Measurements from ENCODE around the gene CDK5.

The CDK5 gene

DNA sequence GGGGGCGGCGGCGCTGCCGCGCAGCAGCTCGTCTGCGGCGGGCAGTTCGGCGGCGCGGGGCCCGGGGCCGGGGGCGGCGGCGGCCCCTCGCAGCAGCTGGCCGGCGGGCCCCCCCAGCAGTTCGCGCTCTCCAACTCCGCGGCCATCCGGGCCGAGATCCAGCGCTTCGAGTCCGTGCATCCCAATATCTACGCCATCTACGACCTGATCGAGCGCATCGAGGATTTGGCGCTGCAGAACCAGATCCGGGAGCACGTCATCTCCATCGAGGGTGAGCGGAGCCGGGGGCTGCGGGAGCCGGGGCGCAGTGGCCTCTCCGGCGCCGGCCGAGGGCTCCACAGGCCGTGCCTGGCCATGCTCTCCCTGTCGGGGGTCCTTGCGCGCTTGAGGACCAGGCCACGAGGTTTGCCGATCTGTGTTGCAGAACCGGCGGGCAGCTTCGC is 29.1 kb upstream of the CDK5 start:
- DNase-seq, result no peak

DNA sequence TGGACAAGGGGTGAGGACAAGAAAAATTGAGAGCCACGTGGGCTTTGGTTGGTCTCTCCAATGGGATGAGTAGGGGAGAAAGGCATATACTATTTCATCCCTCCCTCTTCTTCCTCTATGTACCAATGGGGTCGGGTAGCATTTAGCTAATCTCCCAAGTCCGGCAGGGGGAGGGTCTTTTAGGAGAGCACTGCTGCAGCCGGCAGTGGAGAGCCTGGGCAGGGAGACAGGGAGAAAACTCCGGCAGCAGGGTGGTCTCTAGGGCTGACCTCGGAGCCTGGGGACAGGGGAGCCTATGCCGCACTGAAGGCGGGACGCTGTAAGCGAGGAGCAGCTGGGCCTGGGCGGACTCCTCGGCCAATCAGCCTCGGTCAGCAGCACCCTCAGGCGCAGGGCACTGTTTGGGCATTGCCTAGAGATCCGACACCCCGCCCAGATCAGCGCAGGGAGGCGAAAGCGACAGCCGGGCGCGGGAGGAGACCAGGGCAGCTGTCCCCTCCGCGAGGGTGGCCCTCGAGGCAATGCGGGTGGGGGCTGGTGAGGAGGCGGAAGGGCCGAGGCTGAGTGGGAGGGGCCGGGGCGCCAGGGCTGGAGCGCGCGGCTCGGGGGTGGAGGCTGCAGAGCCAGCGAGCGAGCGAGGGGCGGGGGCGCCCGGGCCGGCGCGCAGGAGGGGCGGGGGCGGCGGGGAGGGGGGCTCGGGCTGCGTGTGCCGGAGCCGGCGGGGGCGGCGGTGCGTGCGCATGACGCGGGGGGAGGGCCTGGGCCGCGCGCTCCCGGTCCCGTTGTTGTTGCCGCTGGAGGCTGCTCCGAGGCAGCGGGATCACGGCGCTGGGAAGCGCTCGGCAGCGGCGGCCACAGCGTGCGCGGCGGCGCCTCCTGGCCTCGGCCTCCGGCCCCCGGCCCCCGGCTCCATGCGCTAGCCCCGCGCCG is 28.3 kb upstream of the CDK5 start, which contains the start of gene AGAP3:
AGAP3 (plus strand) TSS at position 785 of the 930 bp plus-strand sequence. CDS start 267 bp downstream, outside the sequence.
- DNase-seq, result peak; percentile 62

GRCh38 chr7:151085329-151085690 is 27.6 kb upstream of the CDK5 start:
- no peak for DNase-seq

GRCh38 chr7:151083824-151084160 is 26.1 kb upstream of the CDK5 start:
- no peak for DNase-seq

GRCh38 chr7:151083071-151083823 is 25.6 kb upstream of the CDK5 start, which contains the start of gene TMUB1:
Gene TMUB1 (minus strand): TSS chr7:151083493. CDS start chr7:151082563, 930 bp downstream.
- peak; percentile 27 for DNase-seq

DNA sequence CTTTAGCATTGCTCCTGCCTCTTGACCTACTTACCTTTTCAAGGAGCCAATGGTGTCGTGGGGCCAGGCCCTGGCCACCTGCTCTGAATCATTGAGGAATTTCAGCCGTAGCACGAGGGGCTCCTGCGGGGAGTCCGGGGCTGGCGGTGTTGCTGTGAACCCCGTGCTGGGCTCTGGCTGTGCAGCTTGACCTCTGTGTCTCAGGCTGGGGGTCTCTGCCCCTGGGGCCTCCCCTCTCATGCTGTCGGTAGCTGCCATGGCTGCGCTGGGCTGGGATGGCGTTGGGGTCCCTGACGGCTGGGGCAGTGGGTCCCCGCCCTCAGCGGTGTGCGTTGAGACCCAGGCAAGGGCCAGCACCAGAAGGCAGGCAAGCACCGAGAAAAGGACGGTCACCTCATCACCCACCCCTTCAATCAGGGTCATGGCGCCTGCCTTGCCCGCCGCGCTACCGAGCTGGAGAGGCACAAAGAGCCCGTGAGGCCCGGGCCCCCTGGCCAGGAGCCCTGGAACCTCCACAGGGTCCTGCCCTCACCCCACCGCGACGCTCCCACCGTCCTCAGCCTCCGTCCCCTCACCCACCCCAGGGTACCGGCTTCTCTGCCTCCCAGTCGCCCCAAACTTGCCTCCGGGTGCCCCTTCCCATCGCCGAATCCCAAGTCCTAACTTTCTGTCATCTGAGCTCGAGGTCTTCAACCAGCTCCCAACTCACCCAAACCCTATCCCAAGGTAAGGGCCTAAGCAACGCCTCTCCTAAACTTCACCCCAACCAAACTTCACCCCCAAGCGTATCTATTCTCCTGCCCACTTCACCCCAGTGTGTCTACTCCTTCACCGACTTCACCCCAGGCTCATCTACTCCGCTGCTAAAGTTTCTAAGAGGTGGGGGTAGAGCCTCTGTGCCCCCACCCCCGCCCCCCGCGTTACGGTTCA is 24.7 kb upstream of the CDK5 start:
- DNase-seq, result no peak

DNA sequence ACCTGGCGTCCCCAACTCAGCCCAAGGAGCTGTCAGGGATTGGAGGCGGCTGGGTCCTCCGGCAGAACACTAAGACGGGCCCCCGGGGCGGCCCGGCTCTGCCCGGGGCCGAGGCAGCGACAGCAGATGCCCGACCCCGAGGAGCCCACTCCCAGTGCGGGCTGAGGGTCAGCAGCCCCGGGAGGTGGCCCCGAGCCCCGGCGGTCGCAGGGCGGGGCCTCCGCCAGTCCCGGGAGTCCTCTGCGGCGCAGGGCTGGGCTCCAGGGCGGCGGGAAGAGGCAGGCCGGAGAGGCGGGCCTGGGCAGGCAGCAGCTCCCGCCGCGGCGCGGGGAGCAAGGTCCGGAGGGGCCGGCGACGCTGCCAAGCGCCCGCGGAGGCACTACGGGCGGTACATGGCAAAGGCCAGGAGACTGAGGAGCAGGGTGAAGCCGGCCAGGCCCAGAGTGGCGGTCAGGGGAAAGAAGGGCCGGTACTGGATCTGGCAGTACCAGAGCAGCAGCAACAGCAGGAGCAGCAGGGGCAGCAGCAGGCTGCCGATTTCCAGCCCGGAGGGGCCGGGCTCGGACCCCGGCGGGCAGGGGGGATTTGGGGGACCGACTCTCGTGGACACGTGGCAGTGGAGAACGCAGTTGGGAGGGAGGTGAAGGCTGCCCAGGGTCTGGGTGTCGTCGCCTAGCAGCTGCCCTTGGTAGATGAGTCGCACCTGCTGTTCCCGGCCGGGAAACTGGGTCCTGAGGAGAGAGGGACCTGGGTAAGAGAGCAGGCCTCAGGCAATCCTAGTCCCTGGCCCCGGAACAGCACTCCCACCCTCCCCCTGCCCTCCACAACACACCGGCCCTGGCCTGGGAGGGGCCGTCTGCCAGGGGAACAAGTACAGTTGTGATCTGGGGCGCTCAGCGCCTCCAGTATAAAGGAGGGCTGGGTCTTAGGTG is 23.7 kb upstream of the CDK5 start:
- no peak for DNase-seq

DNA sequence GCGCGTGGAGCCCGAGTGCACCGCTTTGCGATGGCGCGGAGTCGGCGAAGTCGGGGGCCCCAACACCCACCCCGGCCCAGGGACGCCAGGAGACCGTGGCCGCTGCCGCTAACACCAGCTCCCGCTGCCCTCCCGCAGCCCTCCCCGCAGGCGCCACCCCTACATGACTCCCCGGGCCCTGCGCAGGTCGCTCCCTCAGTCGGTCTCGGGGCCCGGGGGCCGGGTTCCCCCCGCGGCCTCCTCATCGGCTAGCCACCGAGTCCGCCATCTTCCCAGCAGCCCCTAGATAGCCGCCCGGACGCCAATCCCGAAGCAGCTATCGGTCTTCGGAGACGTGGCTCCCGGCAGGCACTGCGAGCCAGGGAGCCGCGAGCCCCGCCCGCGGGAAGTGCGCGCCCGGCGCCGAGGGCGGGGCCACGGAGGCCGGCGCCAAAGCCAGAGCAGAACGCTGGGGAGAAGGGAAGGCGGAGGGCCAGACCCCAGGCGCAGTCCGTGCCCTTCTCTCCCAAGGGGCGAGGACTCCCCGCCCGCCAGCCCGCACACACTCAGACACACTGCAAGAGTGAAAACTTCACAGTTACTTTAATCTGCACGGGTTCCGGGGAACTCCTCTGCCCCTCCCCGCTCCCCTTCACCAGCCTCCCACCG is 22.9 kb upstream of the CDK5 start, which contains the start of gene FASTK:
FASTK (minus strand) TSS at position 288 of the 648 bp plus-strand sequence; CDS start at position 245, 43 bp downstream.
- DNase-seq, result peak; percentile 80

DNA sequence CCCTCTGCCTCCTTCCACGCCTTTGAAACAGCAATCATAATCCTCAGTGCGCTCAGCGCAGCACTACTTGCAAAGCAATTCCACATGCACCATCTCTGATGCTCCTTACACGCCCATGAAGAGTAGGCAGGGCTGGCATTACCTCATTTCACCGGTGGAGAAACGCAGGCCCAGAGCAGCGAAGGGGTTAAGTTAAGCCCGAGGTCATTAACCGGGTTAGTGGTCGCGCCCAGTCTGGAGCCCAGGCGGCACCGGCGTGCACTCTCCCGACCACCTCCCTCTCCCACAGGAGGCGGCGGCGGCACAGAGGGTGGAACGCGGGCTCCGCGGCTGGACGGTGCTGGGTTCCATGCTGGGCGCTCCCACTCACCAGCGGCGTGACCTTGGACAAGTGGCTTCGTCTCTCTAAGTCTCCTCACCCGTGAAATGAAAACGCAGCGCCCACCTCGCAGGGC is 22.4 kb upstream of the CDK5 start:
- DNase-seq, result no peak

GRCh38 chr7:151079199-151079910 is 21.7 kb upstream of the CDK5 start:
- DNase-seq, result no peak

- no peak for DNase-seq
Measured at GRCh38 chr7:151078233-151079040, 20.7 kb upstream of the CDK5 start.

DNA sequence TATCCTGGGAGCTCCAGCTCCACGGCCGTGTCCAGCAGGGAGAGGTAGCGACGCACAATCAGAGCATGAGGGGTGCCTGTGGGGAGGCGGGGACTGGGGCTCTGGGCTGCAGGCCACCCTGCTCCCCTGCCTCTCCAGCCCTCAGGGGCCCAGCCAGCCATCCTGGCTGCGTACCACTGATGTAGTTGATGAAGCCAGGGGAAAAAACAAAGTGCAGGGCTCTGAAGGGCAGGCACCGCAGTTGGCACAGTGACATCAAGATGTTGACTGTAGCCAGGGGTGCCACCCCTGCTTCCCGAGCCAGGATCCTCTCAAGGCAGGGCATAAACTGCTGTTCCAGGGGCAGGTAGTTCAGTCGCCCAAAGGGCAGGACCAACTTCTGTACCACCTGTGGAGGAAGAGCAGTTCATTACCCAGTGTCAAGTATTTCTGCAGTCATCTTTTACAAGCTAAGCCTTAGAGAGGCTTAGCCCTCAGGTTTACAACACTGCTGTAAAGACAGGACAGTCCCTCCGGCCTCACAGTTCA is 20.1 kb upstream of the CDK5 start:
- DNase-seq, result no peak

DNA sequence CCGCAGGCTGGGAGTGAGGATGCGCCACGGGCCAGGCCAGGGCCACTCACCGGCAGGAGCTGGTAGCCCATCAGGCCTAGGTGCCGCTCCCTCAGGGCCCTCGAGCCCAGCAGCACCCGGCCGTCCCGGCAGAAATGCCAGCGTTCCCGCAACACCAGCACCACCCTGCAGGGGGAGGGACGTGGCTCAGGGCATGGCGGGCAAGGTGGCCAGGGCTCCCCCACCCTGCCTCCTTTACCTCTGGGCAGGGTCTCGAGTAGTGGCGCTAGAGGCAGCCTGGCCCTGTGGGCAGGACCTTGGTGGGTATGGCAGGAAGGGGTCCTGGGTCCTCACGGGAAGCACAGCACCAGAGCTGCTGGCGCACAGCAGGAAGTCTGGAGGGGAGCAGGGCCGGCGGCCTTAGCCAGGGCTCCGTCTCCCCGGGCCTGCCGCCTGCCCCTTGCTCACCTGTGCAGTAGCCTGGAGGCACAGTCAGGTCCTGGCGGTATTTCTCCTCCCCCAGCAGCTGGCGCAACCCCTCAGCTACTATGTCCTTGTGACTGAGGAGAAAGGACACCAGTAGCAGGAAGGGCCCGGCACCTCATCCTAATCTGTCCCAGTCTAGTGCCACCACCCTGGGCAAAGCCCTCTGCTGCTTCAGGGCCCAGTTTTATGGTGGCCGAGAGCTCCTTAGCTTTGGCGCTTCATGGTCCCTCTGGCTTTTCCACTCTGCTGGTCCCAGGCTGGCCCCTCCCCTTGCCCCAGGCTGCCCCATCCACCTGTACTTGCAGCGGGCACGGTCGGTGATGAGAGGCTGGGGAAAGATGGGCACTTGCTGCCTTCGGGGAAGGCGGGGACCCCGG is 19.4 kb upstream of the CDK5 start:
- no peak for DNase-seq

GRCh38 chr7:151075978-151076426 is 18.3 kb upstream of the CDK5 start:
- no peak for DNase-seq

- no peak for DNase-seq
Measured at GRCh38 chr7:151075662-151075971, 17.9 kb upstream of the CDK5 start.

- no peak for DNase-seq
Measured at GRCh38 chr7:151074817-151075661, 17.3 kb upstream of the CDK5 start.

DNA sequence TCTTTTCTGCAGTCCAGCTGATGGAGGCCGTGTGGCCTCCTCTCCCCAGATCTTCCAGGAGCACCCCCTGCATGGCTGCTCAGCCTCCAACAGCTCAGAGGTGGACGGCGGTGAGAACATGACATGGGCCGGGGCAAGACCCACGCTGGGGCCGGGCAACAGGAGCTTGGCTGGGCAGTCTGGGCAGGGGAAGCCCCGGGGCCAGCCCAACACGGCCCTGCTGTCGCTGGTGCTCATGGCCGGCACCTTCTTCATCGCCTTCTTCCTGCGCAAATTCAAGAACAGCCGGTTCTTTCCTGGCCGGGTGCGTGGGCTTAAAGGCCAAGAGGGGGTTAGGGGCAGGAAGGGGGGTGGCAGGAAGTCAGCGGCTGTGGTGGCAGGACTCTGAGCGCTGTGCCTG is 16.3 kb upstream of the CDK5 start:
- DNase-seq, result no peak

Measured in NCI-H510A treated with DMSO at 0.1 percent for 48 hours (cell line).